HepG2 (cell line): ENCODE results near the gene CFAP61. TPM values are rescaled to one million over a fixed set of nuclear protein-coding genes. Genes with fewer than 3 reads are reported as not detected.

ENCODE experiments used
- ADNP ChIP-seq: sonication (generic); formaldehyde crosslinking; IDR thresholded peaks from 2 replicates; pipeline ENCODE4 v1.4.0; 2020; ENCODE audit warnings: missing genetic modification reagents
- CREBL2 ChIP-seq: sonication (generic); formaldehyde crosslinking; IDR thresholded peaks from 2 replicates; pipeline ENCODE4 v1.8.1; 2023; ENCODE audit warnings: missing genetic modification reagents, mild to moderate bottlenecking, borderline replicate concordance
- FIP1L1 ChIP-seq: fragments of 200-400 bp; formaldehyde crosslinking; IDR thresholded peaks from 2 replicates; pipeline ENCODE4 v1.6.1; 2018; ENCODE audit warnings: low read depth, mild to moderate bottlenecking, low read length, moderate library complexity, borderline replicate concordance; ENCODE audit not compliant: insufficient read depth
- GABPB1 ChIP-seq: IDR thresholded peaks from 2 replicates; pipeline ENCODE4 v1.6.1; 2016; ENCODE audit warnings: mild to moderate bottlenecking, missing genetic modification reagents, moderate library complexity, missing compliant biosample characterization
- IRF9 ChIP-seq: sonication (generic); formaldehyde crosslinking; IDR thresholded peaks from 2 replicates; pipeline ENCODE4 v1.8.0; 2022; ENCODE audit warnings: missing genetic modification reagents, mild to moderate bottlenecking, borderline replicate concordance
- MLXIP ChIP-seq: sonication (generic); formaldehyde crosslinking; IDR thresholded peaks from 2 replicates; pipeline ENCODE4 v1.9.0; 2021; ENCODE audit warnings: missing genetic modification reagents, borderline replicate concordance
- NR2C2 ChIP-seq: sonication (generic); formaldehyde crosslinking; IDR thresholded peaks from 2 replicates; pipeline ENCODE4 v1.4.0; 2020; ENCODE audit warnings: missing genetic modification reagents, mild to moderate bottlenecking, moderate library complexity, borderline replicate concordance
- PCBP1 ChIP-seq: fragments of 200-400 bp; formaldehyde crosslinking; IDR thresholded peaks from 2 replicates; pipeline ENCODE4 v1.6.1; 2017; ENCODE audit warnings: mild to moderate bottlenecking, low read depth, low read length, borderline replicate concordance
- REST ChIP-seq, 2 experiments: IDR thresholded peaks; 2 replicates each; pipeline ENCODE4 v1.6.1; 2011 to 2012; ENCODE audit warnings: low read length in 2 of 2, borderline replicate concordance in 1 of 2, low read depth in 1 of 2, mild to moderate bottlenecking in 1 of 2, moderate library complexity in 1 of 2
- SPEN ChIP-seq: sonication (generic); formaldehyde crosslinking; IDR thresholded peaks from 2 replicates; pipeline ENCODE4 v1.5.1; 2020; ENCODE audit warnings: low read depth, mild to moderate bottlenecking, missing genetic modification reagents
- U2AF2 ChIP-seq: fragments of 200-400 bp; formaldehyde crosslinking; IDR thresholded peaks from 2 replicates; pipeline ENCODE4 v1.6.1; 2017; ENCODE audit warnings: low read depth, mild to moderate bottlenecking, low read length
- ZKSCAN5 ChIP-seq: sonication (generic); formaldehyde crosslinking; IDR thresholded peaks from 2 replicates; pipeline ENCODE4 v1.5.1; 2020; ENCODE audit warnings: mild to moderate bottlenecking, missing genetic modification reagents
- ZNF207 ChIP-seq: fragments of 450-650 bp; IDR thresholded peaks from 2 replicates; pipeline ENCODE4 v1.6.1; 2016; ENCODE audit warnings: antibody characterized with exemption, borderline replicate concordance
- ZNF432 ChIP-seq: sonication (generic); formaldehyde crosslinking; IDR thresholded peaks from 2 replicates; pipeline ENCODE4 v1.5.0; 2020; ENCODE audit warnings: missing genetic modification reagents, mild to moderate bottlenecking, borderline replicate concordance
- ZNF513 ChIP-seq: sonication (generic); formaldehyde crosslinking; conservative IDR thresholded peaks from 2 replicates; pipeline ENCODE4 v1.5.0; 2020; ENCODE audit warnings: missing genetic modification reagents
- ZNF564 ChIP-seq: sonication (generic); formaldehyde crosslinking; IDR thresholded peaks from 2 replicates; pipeline ENCODE4 v1.8.1; 2023; ENCODE audit warnings: mild to moderate bottlenecking, missing genetic modification reagents
- ZNF580 ChIP-seq: IDR thresholded peaks from 2 replicates; pipeline ENCODE4 v1.6.1; 2016; ENCODE audit warnings: low read depth, borderline replicate concordance
- ZNF7 ChIP-seq: IDR thresholded peaks from 2 replicates; pipeline ENCODE4 v1.6.1; 2016; ENCODE audit warnings: missing biosample characterization, missing genetic modification reagents
- polyA plus RNA-seq, 8 experiments: library from polyadenylated mRNA; depleted of rRNA in 3 of 8; stranded (reverse) in 7 of 8; unstranded in 1 of 8; fragments of >200 nt; fragmentation: Illumina TruSeq in 4 of 8; extraction: Trizol in 4 of 8; gene quantifications; 2 replicates each; pipeline versions ENCODE4 v1.2.1 to v1.2.3, GENCODE V29; 2011 to 2016; ENCODE audit warnings: low read depth in 4 of 8, missing spikeins in 1 of 8, mixed read lengths in 1 of 8; ENCODE audit not compliant: insufficient read depth in 1 of 8
- total RNA-seq, 5 experiments: library from RNA; depleted of rRNA; stranded (reverse); fragments of >200 nt; fragmentation: Illumina TruSeq; extraction: Trizol; gene quantifications; 2 replicates each; pipeline ENCODE4 v1.2.3, GENCODE V29; 2016; ENCODE audit warnings: low read depth in 1 of 5

The CFAP61 gene
- total and polyA plus RNA-seq, 2 of the 13 experiments (the other 11 are each of a cell fraction or from before 2014, with no cell fraction given): 0.27 TPM; not detected in 1

GRCh38 chr20:20363799-20364592 lies 311.7 kb downstream of the CFAP61 start (continued):
- TF ChIP-seq CREBL2 (no peak), ZNF207 (no peak), ZNF432 (CRISPR knock-in tag) (no peak), SPEN (CRISPR knock-in tag) (no peak), ZNF564 (CRISPR knock-in tag) (no peak), ADNP (CRISPR knock-in tag) (no peak), PCBP1 (0 out of 2 replicates have a peak, but pooled peaks have one; percentile 52), ZNF7 (CRISPR knock-in tag) (no peak), FIP1L1 (no peak), ZNF513 (CRISPR knock-in tag) (no peak), ZKSCAN5 (CRISPR knock-in tag) (no peak), MLXIP (peak; percentile 83; the same call in 1 of the 2 replicates), REST (IDR thresholded peaks at IDR 0.05; ENCODE audit: borderline replicate concordance in 1 of 2, low read depth in 1 of 2, low read length in 2 of 2) (no peak), U2AF2 (no peak), GABPB1 (CRISPR knock-in tag) (peak; percentile 64; the same call in 1 of the 2 replicates), IRF9 (CRISPR knock-in tag) (no peak), ZNF580 (CRISPR knock-in tag) (no peak), NR2C2 (CRISPR knock-in tag) (no peak)
